Chondrocyte (in vitro differentiated cells): ENCODE data around the gene POU4F1. TPM values are rescaled to one million over a fixed set of nuclear protein-coding genes. Genes with fewer than 3 reads are reported as not detected.

Experiments
- DNase-seq: peaks from one replicate; pipeline ENCODE4 v3.0.0; 2021; ENCODE audit warnings: mixed read lengths, low spot score
- H3K27ac Mint-ChIP-seq: one replicate; pipeline ENCODE4 v1.8.0; 2021; ENCODE audit warnings: mild to moderate bottlenecking, moderate library complexity, mixed read lengths; ENCODE audit not compliant: unreplicated experiment
- H3K27me3 Mint-ChIP-seq: 2 replicates; pipeline ENCODE4 v1.8.0; 2021; ENCODE audit warnings: low read depth, mixed read lengths
- H3K36me3 Mint-ChIP-seq: 2 replicates; pipeline ENCODE4 v1.8.0; 2021; ENCODE audit warnings: low read depth, mixed read lengths
- H3K4me1 Mint-ChIP-seq: 2 replicates; pipeline ENCODE4 v1.8.0; 2021; ENCODE audit warnings: low read depth, mild to moderate bottlenecking, mixed read lengths
- H3K4me3 Mint-ChIP-seq: one replicate; pipeline ENCODE4 v1.8.0; 2021; ENCODE audit warnings: mild to moderate bottlenecking, moderate library complexity, mixed read lengths; ENCODE audit not compliant: unreplicated experiment
- H3K9me3 Mint-ChIP-seq: 2 replicates; pipeline ENCODE4 v1.8.0; 2021; ENCODE audit warnings: low read depth, mixed read lengths
- total RNA-seq: library from RNA; stranded (reverse); gene quantifications from 3 replicates; pipeline ENCODE4 v1.2.1, GENCODE V29; 2021
- TF ChIP-seq, protein P1 (sequence below): fragments of 200-600 bp; sonication (generic); IDR thresholded peaks from 2 replicates; pipeline ENCODE4 v1.5.0; 2021; ENCODE audit warnings: antibody characterized with exemption, mild to moderate bottlenecking, moderate library complexity

POU4F1 gene
- total RNA-seq, 1 donor from 2014 or later: not detected

DNA sequence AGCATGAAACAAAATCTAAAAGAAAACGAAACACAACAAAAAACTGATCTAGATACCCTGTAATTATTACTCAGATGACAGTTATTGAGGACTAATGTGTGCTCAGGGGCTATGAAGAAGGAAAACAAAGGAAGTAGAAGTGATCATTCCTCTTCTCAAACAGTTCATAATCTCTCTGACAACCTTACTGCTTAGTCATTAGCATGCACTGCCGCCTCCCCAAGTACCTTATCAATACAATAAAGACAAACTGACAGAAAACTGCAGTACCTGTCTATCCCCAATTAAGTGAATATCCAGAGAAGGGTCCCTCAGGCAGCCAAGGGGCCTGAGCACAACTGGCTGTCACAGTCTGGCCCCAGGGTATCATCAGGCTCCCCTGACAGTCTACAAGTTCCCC lies 22.0 kb upstream of the POU4F1 start:
- no peaks in the 10 kb centered on the region for H3K9me3 Mint-ChIP-seq
- no peak for DNase-seq
- peaks cover 11% of the 10 kb centered on the region for H3K36me3 Mint-ChIP-seq
- TF ChIP-seq, protein P1, sequence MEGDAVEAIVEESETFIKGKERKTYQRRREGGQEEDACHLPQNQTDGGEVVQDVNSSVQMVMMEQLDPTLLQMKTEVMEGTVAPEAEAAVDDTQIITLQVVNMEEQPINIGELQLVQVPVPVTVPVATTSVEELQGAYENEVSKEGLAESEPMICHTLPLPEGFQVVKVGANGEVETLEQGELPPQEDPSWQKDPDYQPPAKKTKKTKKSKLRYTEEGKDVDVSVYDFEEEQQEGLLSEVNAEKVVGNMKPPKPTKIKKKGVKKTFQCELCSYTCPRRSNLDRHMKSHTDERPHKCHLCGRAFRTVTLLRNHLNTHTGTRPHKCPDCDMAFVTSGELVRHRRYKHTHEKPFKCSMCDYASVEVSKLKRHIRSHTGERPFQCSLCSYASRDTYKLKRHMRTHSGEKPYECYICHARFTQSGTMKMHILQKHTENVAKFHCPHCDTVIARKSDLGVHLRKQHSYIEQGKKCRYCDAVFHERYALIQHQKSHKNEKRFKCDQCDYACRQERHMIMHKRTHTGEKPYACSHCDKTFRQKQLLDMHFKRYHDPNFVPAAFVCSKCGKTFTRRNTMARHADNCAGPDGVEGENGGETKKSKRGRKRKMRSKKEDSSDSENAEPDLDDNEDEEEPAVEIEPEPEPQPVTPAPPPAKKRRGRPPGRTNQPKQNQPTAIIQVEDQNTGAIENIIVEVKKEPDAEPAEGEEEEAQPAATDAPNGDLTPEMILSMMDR: no peak
- no peak overlapping the region for H3K4me3 Mint-ChIP-seq
- no peaks in the 10 kb centered on the region for H3K27me3 Mint-ChIP-seq
- no peak overlapping the region for H3K27ac Mint-ChIP-seq
- H3K4me1 Mint-ChIP-seq: peaks cover 6% of the 10 kb centered on the region

DNA sequence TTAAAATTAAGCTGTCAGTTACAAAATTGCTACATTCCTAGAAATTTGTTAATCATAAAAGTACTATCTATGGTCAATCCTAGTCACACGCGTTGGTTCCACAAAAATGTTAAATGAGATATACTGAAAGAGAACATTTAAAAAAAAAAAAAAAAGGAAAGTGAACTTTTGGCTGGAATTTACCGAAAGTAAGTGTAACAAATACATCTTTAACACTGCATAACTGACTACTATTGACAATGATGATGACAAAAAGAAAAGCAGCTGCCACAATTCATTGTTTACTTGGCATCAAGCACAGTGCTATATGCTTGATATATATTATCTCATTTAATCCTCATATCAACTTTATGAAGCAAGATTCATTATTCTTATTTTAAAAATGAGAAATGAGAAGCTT lies 19.8 kb upstream of the POU4F1 start:
- H3K4me1 Mint-ChIP-seq: peaks cover 8% of the 10 kb centered on the region
- TF ChIP-seq, protein P1: no peak

DNA sequence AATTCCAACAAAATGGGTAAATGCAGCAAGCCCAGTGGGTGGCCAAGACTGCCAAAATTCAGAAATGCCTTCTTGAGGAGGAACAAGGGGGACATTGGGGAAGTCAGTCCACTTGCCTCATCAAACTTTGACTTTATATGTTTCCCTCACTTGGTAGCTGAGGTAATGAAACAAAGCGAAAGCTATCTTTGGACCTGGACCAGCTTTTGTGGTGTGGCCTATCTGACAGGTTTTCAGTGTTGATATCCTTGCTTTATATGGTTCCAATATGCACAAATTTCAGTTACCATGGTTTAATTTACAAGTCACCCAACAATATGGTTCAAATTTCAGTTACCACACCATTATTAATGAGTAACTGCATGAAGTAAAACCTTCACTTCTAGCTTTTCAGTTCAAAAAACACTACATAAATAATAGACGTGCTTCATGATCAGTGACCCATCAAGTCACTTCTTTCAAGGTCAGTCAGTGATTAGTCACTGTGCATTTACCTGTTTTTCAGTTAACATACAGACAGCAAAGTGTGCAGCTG lies 17.7 kb upstream of the POU4F1 start:
- Mint-ChIP-seq H3K27ac (no peak overlapping the region), H3K4me3 (no peak overlapping the region), H3K9me3 (no peaks in the 10 kb centered on the region), H3K4me1 (peaks cover 8% of the 10 kb centered on the region), H3K36me3 (peaks cover 13% of the 10 kb centered on the region), H3K27me3 (no peaks in the 10 kb centered on the region)
- DNase-seq: no peak
- TF ChIP-seq, protein P1: no peak

More for the DNA sequence above, 19.8 kb upstream of the POU4F1 start:
- DNase-seq: no peak
- Mint-ChIP-seq H3K4me3 (no peak overlapping the region), H3K27me3 (no peaks in the 10 kb centered on the region), H3K9me3 (no peaks in the 10 kb centered on the region), H3K36me3 (peaks cover 6% of the 10 kb centered on the region), H3K27ac (no peak overlapping the region)

DNA sequence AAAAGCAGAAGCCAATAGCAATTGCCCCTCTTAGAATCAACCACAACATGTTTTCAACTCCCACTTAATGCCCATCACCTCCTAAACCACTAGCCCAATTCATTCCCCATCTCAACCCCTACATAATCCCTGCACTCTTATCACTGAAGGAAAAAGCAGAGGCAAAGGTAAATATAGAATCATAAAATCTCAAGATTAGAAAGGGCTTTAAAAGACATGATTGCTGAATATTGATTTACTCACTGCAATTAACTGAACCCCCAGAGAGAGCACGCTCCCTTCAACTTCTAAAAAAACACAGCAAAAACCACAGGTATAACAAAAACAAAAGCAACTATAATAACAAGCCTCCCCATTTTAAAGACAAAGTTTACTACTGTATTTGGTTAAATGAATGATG lies 15.1 kb upstream of the POU4F1 start:
- Mint-ChIP-seq H3K4me1 (peaks cover 5% of the 10 kb centered on the region), H3K4me3 (no peak overlapping the region), H3K9me3 (no peaks in the 10 kb centered on the region), H3K27me3 (peaks cover 2% of the 10 kb centered on the region), H3K27ac (no peak overlapping the region), H3K36me3 (peaks cover 21% of the 10 kb centered on the region)
- TF ChIP-seq, protein P1: no peak
- DNase-seq: no peak

DNA sequence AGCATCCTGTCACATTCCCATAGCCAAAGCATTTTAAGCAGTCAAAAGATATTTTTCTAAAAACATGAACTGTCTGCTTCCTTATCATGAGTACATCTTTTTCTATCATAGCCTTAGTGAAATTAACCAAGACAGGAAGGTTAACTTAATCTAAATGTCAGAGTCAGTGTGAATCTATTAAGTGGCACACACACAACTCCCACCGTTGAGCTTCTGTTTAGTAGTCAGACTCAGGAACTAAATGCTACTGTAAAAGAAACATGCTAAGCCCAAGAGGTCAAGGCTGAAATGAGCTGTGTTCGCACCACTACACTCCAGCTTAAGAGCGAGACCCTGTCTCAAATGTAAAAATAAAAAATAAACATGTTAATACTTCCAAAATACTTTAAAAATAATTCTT lies 7.7 kb upstream of the POU4F1 start:
- Mint-ChIP-seq H3K4me3 (no peak overlapping the region), H3K27me3 (peaks cover 56% of the 10 kb centered on the region), H3K36me3 (peaks cover 12% of the 10 kb centered on the region), H3K27ac (no peak overlapping the region), H3K9me3 (no peaks in the 10 kb centered on the region), H3K4me1 (peaks cover 21% of the 10 kb centered on the region)
- DNase-seq: no peak
- TF ChIP-seq, protein P1: no peak
